H9 (cell line): ENCODE measurements around the gene ZC3H8. TPM values are rescaled to one million over a fixed set of nuclear protein-coding genes. Genes with fewer than 3 reads are reported as not detected.

Experiments
- DNase-seq: peaks from one replicate; pipeline ENCODE4 v3.0.0-alpha.2; 2017
- H2AFZ ChIP-seq: one replicate; pipeline ENCODE4 v1.6.1; 2013; ENCODE audit warnings: mild to moderate bottlenecking, low read length, control low read depth, moderate library complexity
- H2AK5ac ChIP-seq: 2 replicates; pipeline ENCODE4 v1.6.1; 2013; ENCODE audit warnings: low read length, control low read depth, mixed read lengths; ENCODE audit not compliant: insufficient read length
- H2BK120ac ChIP-seq: one replicate; pipeline ENCODE4 v1.6.1; 2013; ENCODE audit warnings: low read depth, mild to moderate bottlenecking, low read length, control low read depth, inconsistent platforms; ENCODE audit not compliant: poor library complexity, severe bottlenecking
- H2BK12ac ChIP-seq: 2 replicates; pipeline ENCODE4 v1.6.1; 2013; ENCODE audit warnings: low read length, control low read depth, mixed read lengths, low read depth; ENCODE audit not compliant: insufficient read length
- H2BK15ac ChIP-seq: 2 replicates; pipeline ENCODE4 v1.6.1; 2013; ENCODE audit warnings: low read depth, low read length, control low read depth
- H2BK20ac ChIP-seq: one replicate; pipeline ENCODE4 v1.6.1; 2013; ENCODE audit warnings: low read depth, mild to moderate bottlenecking, low read length, control low read depth, inconsistent platforms; ENCODE audit not compliant: poor library complexity, severe bottlenecking
- H2BK5ac ChIP-seq: 2 replicates; pipeline ENCODE4 v1.6.1; 2013; ENCODE audit warnings: low read length, control low read depth, mixed read lengths; ENCODE audit not compliant: insufficient read length
- H3K14ac ChIP-seq: 2 replicates; pipeline ENCODE4 v1.6.1; 2013; ENCODE audit warnings: low read length, control low read depth; ENCODE audit not compliant: insufficient read depth
- H3K18ac ChIP-seq: 2 replicates; pipeline ENCODE4 v1.6.1; 2013; ENCODE audit warnings: low read depth, mild to moderate bottlenecking, mixed read lengths, low read length, control low read depth; ENCODE audit not compliant: insufficient read length
- H3K23ac ChIP-seq: 2 replicates; pipeline ENCODE4 v1.6.1; 2013; ENCODE audit warnings: low read length, control low read depth, mixed read lengths, low read depth; ENCODE audit not compliant: insufficient read length
- H3K23me2 ChIP-seq: 2 replicates; pipeline ENCODE4 v1.6.1; 2013; ENCODE audit warnings: low read depth, mild to moderate bottlenecking, mixed read lengths, low read length, control low read depth; ENCODE audit not compliant: insufficient read length, poor library complexity, severe bottlenecking
- H3K27ac ChIP-seq: 2 replicates; pipeline ENCODE4 v1.5.1; 2013; ENCODE audit warnings: low read length, control low read depth, mixed read lengths, low read depth; ENCODE audit not compliant: insufficient read length
- H3K27me3 ChIP-seq: 2 replicates; pipeline ENCODE4 v1.6.1; 2013; ENCODE audit warnings: low read length, control low read depth, inconsistent platforms; ENCODE audit not compliant: insufficient read depth
- H3K4ac ChIP-seq: 2 replicates; pipeline ENCODE4 v1.6.1; 2013; ENCODE audit warnings: low read depth, mild to moderate bottlenecking, control low read depth, inconsistent platforms, low read length, moderate library complexity
- H3K4me1 ChIP-seq: 2 replicates; pipeline ENCODE4 v1.6.1; 2013; ENCODE audit warnings: low read length, control low read depth, inconsistent platforms; ENCODE audit not compliant: insufficient read depth
- H3K4me2 ChIP-seq: 2 replicates; pipeline ENCODE4 v1.6.1; 2013; ENCODE audit warnings: low read length, control low read depth, mixed read lengths; ENCODE audit not compliant: insufficient read length, insufficient read depth
- H3K56ac ChIP-seq: 2 replicates; pipeline ENCODE4 v1.6.1; 2013; ENCODE audit warnings: low read depth, mild to moderate bottlenecking, mixed read lengths, low read length, control low read depth; ENCODE audit not compliant: insufficient read length
- H3K79me1 ChIP-seq: 2 replicates; pipeline ENCODE4 v1.6.1; 2013; ENCODE audit warnings: low read depth, mild to moderate bottlenecking, moderate library complexity, low read length, control low read depth, inconsistent platforms; ENCODE audit not compliant: insufficient read depth, poor library complexity, severe bottlenecking
- H3K79me2 ChIP-seq: 2 replicates; pipeline ENCODE4 v1.6.1; 2013; ENCODE audit warnings: low read length, control low read depth, inconsistent platforms; ENCODE audit not compliant: insufficient read depth
- H3K9ac ChIP-seq: 2 replicates; pipeline ENCODE4 v1.6.1; 2013; ENCODE audit warnings: low read length, control low read depth, mixed read lengths; ENCODE audit not compliant: insufficient read length; ENCODE audit errors: extremely low read depth
- H3K9me3 ChIP-seq: one replicate; pipeline ENCODE4 v1.6.1; 2013; ENCODE audit warnings: low read depth, low read length, inconsistent platforms; ENCODE audit not compliant: control insufficient read depth
- H3T11ph ChIP-seq: one replicate; pipeline ENCODE4 v1.6.1; 2013; ENCODE audit warnings: mild to moderate bottlenecking, low read length, control low read depth, inconsistent platforms
- H4K20me1 ChIP-seq: one replicate; pipeline ENCODE4 v1.6.1; 2013; ENCODE audit not compliant: control insufficient read depth, insufficient read length, insufficient read depth
- H4K5ac ChIP-seq: 2 replicates; pipeline ENCODE4 v1.6.1; 2013; ENCODE audit warnings: low read depth, mild to moderate bottlenecking, mixed read lengths, low read length, control low read depth; ENCODE audit not compliant: insufficient read length
- H4K8ac ChIP-seq: replicated peaks from 2 replicates; pipeline ENCODE4 v1.6.1; 2013; ENCODE audit warnings: low read length, control low read depth, mixed read lengths, low read depth; ENCODE audit not compliant: insufficient read length
- H4K91ac ChIP-seq: 2 replicates; pipeline ENCODE4 v1.6.1; 2013; ENCODE audit warnings: low read depth, mild to moderate bottlenecking, moderate library complexity, mixed read lengths, low read length, control low read depth; ENCODE audit not compliant: insufficient read length
- H3K27ac Mint-ChIP-seq, 3 experiments: 2 replicates in 2 of 3; 3 replicates in 1 of 3; pipeline ENCODE4 v1.8.0; 2020 to 2021; ENCODE audit warnings: mixed read lengths in 3 of 3, mild to moderate bottlenecking in 1 of 3, moderate library complexity in 1 of 3
- H3K27me3 Mint-ChIP-seq: 2 replicates; pipeline ENCODE4 v1.8.0; 2021; ENCODE audit warnings: low read depth, mild to moderate bottlenecking, moderate library complexity, mixed read lengths
- H3K36me3 Mint-ChIP-seq, 3 experiments: 2 replicates in 2 of 3; 3 replicates in 1 of 3; pipeline ENCODE4 v1.8.0; 2020 to 2021; ENCODE audit warnings: low read depth in 3 of 3, mixed read lengths in 3 of 3; ENCODE audit not compliant: insufficient read depth in 1 of 3
- H3K4me1 Mint-ChIP-seq, 2 experiments: 2 replicates each; pipeline ENCODE4 v1.8.0; 2020; ENCODE audit warnings: mixed read lengths in 2 of 2
- H3K4me3 Mint-ChIP-seq, 2 experiments: 2 replicates in 1 of 2; 3 replicates in 1 of 2; pipeline ENCODE4 v1.8.0; 2020 to 2021; ENCODE audit warnings: mild to moderate bottlenecking in 2 of 2, mixed read lengths in 2 of 2, moderate library complexity in 1 of 2
- H3K9me3 Mint-ChIP-seq, 2 experiments: 2 replicates in 1 of 2; 3 replicates in 1 of 2; pipeline ENCODE4 v1.8.0; 2020; ENCODE audit warnings: mild to moderate bottlenecking in 2 of 2, mixed read lengths in 2 of 2, moderate library complexity in 1 of 2
- CTCF ChIP-seq: fragments of 200-600 bp; sonication (generic); conservative IDR thresholded peaks from 3 replicates; pipeline ENCODE4 v1.8.0; 2021; ENCODE audit warnings: antibody characterized with exemption, mild to moderate bottlenecking
- WGBS: extraction: QIAGEN DNeasy Blood & Tissue Kit; methylation state at CpG from one replicate; pipeline ENCODE4 v1.1.7; 2013; ENCODE audit warnings: missing lambda C conversion rate, low lambda C conversion rate, mixed read lengths; ENCODE audit not compliant: insufficient read length; ENCODE audit errors: extremely low coverage; 5-methylcytosine and 5-hydroxymethylcytosine counted together
- total RNA-seq: library from RNA; stranded (reverse); gene quantifications from 2 replicates; pipeline ENCODE4 v1.2.1, GENCODE V29; 2021

Gene ZC3H8
- total RNA-seq, 1 experiment from 2014 or later, result 6.9 TPM

GRCh38 chr2:112185131-112185530, 69.7 kb downstream of the ZC3H8 start:
- Histone ChIP-seq H4K91ac (no peak overlapping the region), H3K18ac (no peak overlapping the region), H3K27me3 (no peaks in the 10 kb centered on the region; the same call in 1 of the 2 replicates), H4K20me1 (no peaks in the 10 kb centered on the region), H3K4ac (no peak overlapping the region), H2AFZ (no peak overlapping the region), H3K23me2 (peaks cover 6% of the 10 kb centered on the region), H2BK120ac (no peak overlapping the region), H3K23ac (no peak overlapping the region), H2BK20ac (no peak overlapping the region), H3K56ac (no peak overlapping the region), H3K9ac (no peak overlapping the region), H3K27ac (no peak overlapping the region), H3K79me1 (no peaks in the 10 kb centered on the region), H3K4me1 (no peaks in the 10 kb centered on the region), H3K14ac (no peak overlapping the region), H2BK12ac (no peak overlapping the region), H3K9me3 (no peaks in the 10 kb centered on the region), H4K5ac (no peak overlapping the region), H3K79me2 (no peaks in the 10 kb centered on the region), H3K4me2 (no peak overlapping the region), H4K8ac (no peak overlapping the region), H2BK5ac (no peak overlapping the region), H3T11ph (no peak overlapping the region), H2AK5ac (no peak overlapping the region), H2BK15ac (no peak overlapping the region)
- Mint-ChIP-seq H3K4me3 (no peak overlapping the region), H3K9me3 (peaks cover 8 to 18% of the 10 kb centered on the region in 2 experiments; a peak in 4 of 5 replicates), H3K27ac (no peak overlapping the region), H3K36me3 (peaks cover 0 to 6% (median 0%) of the 10 kb centered on the region in 3 experiments; a peak in 4 of 7 replicates), H3K4me1 (0 out of 4 replicates have a peak, but pooled peaks cover 0 to 3% of the 10 kb centered on the region in 2 experiments), H3K27me3 (peaks cover 22% of the 10 kb centered on the region)
- DNase-seq, result no peak
- WGBS, result no CpG with 5 or more reads among the region's 9 CpGs
- no peak for TF ChIP-seq CTCF
